LNCAP (cell line): ENCODE data around the gene ERAS.

Experiments used
- CTCF ChIP-seq: fragments of 450-650 bp; IDR thresholded peaks from 2 replicates; pipeline ENCODE4 v1.5.1; 2017; ENCODE audit warnings: mild to moderate bottlenecking

ERAS gene

DNA sequence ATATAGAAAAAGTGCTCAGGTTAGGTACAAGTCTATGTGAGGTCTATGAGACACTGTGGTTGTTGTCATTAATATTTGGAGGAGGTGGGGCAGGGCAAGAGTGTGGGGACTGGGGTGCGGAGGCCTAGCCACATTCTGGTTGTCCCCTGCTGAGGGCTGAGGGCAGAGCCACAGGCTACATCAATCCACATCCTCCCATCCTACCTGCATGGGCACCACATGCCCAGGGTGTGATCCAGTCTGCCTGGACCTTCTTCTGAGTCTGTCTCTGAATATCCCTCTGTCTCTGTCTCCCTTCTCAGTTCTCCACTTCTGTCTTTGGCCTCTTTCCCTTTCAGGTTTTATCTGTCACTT, 41.1 kb upstream of the ERAS start:
- no peak for TF ChIP-seq CTCF

GRCh38 chrX:48785540-48786214, 40.6 kb upstream of the ERAS start:
- no peak for TF ChIP-seq CTCF

- TF ChIP-seq CTCF, result no peak
Observed at GRCh38 chrX:48786341-48786800, 39.9 kb upstream of the ERAS start, which contains the start of gene GATA1. Gene GATA1, plus strand, starts transcription at chrX:48786590. Its CDS starts 4,520 bp downstream, at chrX:48791110.

DNA sequence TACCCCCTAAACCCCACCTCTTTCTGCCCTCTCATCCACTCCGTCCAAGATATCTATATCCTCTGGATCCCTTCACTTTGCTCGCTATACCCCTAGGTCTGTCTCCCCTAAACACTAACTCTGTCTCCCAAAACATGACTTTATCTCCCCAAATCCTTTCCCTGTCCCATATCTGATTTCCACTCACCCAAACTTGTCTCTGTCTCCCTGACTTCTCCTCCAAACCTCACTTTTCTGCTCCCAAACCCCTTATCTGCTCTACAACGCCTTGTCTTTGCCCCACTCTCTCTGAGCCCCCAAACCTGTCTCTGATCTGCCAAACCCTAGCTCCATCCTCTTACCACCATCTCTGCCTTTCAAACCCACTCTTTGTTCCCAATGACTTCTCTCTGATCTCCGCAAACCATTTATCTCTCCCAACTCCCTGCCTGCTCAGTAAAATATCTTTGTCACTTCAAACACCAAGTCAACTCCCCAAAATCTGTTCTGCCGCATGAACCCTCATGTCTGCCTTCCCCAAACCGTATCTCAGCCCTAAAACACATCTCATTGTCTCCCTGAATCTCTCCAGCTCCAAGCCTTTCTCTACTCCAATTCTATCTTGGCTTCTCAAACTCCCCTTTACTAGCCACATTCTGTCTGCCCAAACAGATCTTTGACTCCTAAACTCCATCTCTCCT, 39.3 kb upstream of the ERAS start:
- no peak for TF ChIP-seq CTCF

GRCh38 chrX:48787505-48788443, 38.5 kb upstream of the ERAS start:
- no peak for TF ChIP-seq CTCF

- TF ChIP-seq CTCF, result no peak
Observed at GRCh38 chrX:48789366-48790220, 36.7 kb upstream of the ERAS start.

DNA sequence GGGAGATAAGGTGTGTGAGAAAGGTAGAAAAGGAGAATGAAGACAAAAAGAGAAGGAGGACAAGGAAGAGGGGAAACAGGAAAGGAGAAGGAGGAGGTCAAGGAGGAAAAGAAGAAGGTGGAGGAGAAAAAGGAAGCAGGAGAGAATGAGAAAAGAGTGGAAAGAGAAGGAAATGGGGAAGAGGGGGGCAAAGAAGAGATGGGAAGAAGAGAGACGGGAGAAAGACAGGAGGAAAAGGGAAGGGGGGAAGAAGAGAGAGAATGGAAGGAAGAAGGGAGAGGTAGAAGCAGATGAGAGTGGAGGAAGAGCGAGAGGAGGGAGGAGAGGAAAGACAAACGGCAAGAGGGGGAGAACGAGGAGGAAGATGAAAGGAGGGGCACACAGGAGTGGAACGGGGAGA, 35.8 kb upstream of the ERAS start:
- TF ChIP-seq CTCF, result no peak
